GM18526 (cell line): ENCODE data around the gene ZNF888.

Experiments used
- POLR2A ChIP-seq: IDR thresholded peaks from 3 replicates; pipeline ENCODE4 v1.6.1; 2011; ENCODE audit not compliant: insufficient read length; ENCODE audit errors: extremely low read depth

The ZNF888 gene

GRCh38 chr19:52897138-52897935 is 25.9 kb downstream of the ZNF888 start, which contains the start of gene ZNF320:
ZNF320 (minus strand) TSS chr19:52897635; CDS start chr19:52890255, 7,380 bp downstream.
- peak; percentile 77 for TF ChIP-seq POLR2A

- TF ChIP-seq POLR2A, result no peak
Observed at GRCh38 chr19:52896431-52897137, 26.6 kb downstream of the ZNF888 start.

- TF ChIP-seq POLR2A, result no peak
Observed at GRCh38 chr19:52891336-52891735, 31.9 kb downstream of the ZNF888 start.

- no peak for TF ChIP-seq POLR2A
Observed at GRCh38 chr19:52889931-52890330, 33.3 kb downstream of the ZNF888 start.

- TF ChIP-seq POLR2A, result no peak
Observed at GRCh38 chr19:52889076-52889475, 34.2 kb downstream of the ZNF888 start.

- no peak for TF ChIP-seq POLR2A
Observed at GRCh38 chr19:52880895-52881389, 42.3 kb downstream of the ZNF888 start.

- TF ChIP-seq POLR2A, result no peak
Observed at GRCh38 chr19:52871466-52871865, 51.8 kb downstream of the ZNF888 start.

GRCh38 chr19:52857378-52858191 is 65.6 kb downstream of the ZNF888 start, which contains the start of gene ZNF468:
ZNF468 (minus strand) TSS chr19:52857619; CDS start chr19:52854272, 3,347 bp downstream.
- peak; percentile 77 for TF ChIP-seq POLR2A
